ENCODE data around the gene DDX50.
"Not testable (repeated sequence)": the region's sequence is repeated elsewhere in the genome, so short reads cannot be mapped to it uniquely, and the experiment has no call there.

DDX50 gene

DNA sequence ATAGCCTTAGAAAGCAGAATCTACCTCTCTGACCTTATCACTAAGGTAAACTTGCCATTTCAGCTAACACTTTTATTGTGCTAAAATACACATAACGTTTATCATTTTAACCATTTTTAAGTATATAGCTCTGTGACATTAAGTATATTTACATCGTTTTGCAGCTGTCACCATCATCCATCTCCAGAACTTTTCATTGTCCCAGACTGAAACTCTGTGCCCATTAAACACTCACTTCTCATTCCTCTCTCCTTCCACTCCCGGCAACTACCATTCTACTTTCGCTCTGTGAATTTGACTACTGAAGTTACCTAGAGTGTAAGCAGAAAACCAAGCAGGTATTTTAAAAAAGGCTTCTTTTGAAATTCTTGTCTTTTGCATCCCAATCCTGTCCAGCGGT is 1.3 kb downstream of the DDX50 start:
- DNase-seq (ENCODE audit: low read depth, low spot score): no peak

DNA sequence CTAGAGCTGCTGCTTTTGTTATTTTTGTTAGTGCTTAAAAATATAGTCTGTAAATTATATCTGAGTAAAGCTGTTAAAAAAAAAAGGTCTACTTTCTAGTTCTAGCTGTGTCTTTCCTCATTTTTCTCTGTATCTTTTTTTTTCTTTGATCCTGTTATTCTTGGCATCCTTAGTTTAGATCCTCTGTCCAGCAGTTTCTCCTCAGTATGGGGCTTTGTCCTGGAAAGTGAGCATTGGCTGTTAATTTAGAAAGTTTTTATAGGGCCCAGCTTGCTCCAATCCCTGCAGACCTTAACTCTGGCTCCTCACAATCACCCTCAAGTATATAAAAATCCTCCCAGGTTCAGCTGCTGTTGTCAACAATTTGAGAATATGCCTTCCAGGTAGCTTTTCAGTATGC is 23.5 kb downstream of the DDX50 start:
- peak; percentile 50 for DNase-seq (ENCODE audit: low read depth, low spot score)

DNA sequence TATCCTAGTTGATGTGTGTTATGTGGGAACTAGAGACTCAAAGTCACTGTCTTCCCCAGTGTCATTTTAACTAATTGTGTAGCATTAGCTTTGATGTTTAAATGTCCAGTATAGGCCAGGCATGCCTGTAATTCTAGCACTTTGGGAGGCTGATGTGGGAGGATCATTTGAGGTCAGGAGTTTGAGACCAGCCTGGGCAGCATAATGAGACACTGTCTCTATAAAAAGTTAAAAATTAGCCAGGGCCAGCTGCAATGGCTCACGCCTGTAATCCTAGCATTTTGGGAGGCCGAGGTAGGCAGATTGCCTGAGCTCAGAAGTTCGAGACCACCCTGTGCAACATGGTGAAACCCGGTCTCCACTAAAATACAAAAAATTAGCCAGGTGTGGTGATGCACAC is 24.4 kb downstream of the DDX50 start:
- no peak for DNase-seq (ENCODE audit: low read depth, low spot score)

DNA sequence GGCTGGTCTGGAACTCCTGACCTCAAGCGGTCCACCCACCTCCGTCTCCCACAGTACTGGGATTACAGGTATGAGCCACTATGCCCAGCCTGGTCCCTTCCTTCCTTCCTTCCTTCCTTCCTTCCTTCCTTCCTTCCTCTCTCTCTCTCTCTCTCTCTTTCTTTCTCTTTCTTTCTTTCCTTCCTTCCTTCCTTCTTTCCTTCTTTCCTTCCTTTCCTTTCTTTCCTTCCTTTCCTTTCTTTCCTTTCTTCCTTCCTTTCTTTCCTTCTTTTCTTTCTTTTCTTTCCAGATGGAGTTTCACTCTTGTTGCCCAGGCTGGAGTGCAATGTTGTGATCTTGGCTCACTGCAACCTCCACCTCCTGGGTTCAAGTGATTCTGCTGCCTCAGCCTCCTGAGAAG is 28.0 kb downstream of the DDX50 start:
- DNase-seq (ENCODE audit: low read depth, low spot score): not testable (repeated sequence)

DNA sequence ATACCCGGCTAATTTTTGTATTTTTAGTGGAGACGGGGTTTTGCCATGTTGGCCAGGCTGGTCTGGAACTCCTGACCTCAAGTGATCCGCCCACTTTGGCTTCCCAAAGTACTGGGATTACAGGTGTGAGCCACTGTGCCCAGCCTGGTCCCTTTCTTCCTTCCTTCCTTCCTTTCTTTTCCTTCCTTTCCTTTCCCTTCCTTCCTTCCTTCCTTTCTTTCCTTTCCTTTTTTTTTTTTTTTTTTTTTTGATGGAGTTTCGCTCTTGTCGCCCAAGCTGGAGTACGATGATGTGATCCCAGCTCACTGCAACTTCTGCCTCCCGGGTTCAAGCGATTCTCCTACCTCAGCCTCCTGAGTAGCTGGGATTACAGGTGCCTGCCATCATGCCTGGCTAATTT is 28.8 kb downstream of the DDX50 start:
- not testable (repeated sequence) for DNase-seq (ENCODE audit: low read depth, low spot score)

DNA sequence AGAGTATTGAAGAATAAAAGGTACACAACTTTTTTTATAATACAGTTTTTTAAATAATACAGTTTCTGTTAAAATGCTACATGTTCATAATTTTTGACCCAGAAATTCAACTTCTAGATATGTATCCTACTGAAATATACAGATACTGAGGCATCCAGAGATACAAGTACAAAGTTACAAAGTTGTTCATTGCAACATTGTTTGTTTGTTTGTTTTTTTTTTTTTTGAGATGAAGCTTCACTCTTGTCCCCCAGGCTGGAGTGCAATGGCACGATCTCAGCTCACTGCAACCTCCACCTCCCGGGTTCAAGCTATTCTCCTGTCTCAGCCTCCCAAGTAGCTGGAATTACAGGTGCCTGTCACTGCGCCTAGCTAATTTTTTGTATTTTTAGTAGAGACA is 31.7 kb downstream of the DDX50 start:
- not testable (repeated sequence) for DNase-seq (ENCODE audit: low read depth, low spot score)

DNA sequence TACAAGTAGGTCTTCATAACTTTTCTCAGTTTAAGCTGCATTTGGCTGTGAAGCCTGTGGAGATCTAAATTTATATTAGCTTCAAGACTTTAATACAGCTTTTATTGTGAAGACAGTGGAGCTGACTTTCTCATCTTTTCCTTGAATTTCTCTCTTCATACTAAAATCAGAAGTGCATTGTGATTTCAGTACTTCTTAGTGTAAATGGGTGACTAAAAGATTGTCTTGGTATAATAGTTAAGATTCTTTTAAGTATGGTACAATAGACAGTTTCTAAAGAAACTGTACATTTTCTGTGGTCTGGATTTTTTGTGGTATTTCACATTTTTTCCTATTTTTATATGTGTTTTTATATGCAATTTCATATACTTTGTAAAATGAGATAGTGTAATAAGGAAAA is 33.9 kb downstream of the DDX50 start:
- DNase-seq (ENCODE audit: low read depth, low spot score): no peak

DNA sequence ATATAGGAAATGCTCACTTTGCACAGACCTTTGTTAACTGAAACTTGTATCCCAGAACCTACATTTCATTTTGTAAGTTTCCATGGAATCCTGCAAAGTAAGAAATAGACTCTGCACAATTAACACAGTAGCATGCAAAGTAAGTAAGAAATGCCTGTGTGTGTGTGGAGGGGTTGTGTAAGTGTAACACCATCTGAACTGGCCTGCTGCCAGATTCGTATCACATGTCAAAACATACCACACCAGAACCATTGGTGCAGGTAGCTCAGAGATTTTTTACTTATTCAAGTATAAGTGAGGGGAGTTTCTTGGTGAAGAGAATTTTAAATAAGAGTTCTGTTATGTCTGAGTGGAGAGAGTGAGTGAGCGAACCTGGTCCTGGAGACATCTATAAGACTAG is 37.0 kb downstream of the DDX50 start:
- DNase-seq (ENCODE audit: low read depth, low spot score): no peak

DNA sequence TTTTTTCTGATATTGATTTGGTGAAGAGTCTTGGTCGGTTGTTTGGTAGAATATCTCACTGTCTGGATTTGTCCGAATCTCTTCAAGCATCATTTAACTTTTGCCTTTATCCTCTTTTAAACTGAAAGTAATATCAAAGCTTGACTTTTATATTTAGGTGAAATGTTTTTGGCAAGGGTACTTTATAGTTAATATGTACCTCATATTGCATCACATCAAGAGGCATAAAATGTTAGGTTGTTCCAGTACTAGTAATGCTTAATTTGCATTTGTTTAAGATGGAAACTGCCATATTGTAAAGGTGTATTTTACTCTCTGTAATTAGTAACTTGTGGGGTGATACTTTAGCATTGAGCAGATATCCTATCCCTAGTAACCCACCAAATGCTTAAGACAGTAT is 37.8 kb downstream of the DDX50 start:
- no peak for DNase-seq (ENCODE audit: low read depth, low spot score)

DNA sequence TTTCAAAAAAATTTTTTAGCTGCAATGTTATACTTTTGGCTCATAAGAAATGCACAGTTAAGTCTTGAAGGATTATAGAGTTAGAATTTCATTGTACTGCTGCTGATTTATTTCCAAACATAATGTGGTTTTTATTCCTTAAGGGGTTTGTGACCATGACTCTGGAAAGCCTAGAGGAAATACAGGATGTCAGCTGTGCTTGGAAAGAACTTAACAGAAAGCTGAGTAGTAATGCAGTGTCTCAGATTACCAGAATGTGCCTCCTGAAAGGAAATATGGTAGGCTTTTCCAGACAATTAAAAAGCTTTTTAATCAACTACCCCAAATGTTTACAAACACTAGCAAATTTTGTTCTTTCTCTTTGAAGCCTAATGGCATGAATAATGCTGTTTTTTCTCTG is 39.8 kb downstream of the DDX50 start:
- DNase-seq (ENCODE audit: low read depth, low spot score): not testable (repeated sequence)

DNA sequence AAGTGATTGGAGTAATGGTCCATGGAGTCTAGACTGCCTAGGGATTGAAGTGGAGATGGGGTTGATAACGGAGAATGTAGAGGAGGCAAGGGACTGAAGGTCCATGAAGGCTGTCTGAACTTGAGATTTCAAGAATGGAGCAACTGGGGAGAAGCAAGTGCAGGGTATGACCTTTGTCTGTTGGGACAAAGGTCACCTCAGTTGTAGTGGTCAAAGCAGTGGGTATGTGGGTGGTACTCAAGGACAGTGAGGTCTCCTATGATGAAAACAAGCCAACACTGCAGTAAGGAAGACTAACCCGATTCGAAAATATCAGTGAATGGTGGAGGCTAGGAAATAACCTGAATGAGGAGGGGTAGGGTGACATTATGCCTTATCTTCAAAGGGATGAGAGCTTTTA is 49.5 kb downstream of the DDX50 start:
- no peak for DNase-seq (ENCODE audit: low read depth, low spot score)

DNA sequence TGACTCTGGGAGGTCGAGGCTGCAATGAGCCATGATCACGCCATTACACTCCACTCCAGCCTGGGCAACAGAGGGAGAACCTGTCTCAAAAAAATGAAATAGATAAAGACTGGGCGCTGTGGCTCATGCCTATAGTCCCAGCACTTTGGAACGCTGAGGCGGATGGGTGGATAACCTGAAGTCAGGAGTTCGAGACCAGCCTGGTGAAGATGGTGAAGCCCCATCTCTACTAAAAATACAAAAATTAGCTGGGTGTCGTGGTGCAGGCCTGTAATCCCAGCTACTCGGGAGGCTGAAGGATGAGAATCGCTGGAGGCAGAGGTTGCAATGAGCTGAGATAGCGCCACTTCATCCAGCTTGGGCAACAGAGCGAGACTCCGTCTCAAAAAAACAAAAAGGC is 53.8 kb downstream of the DDX50 start:
- no peak for DNase-seq (ENCODE audit: low read depth, low spot score)

DNA sequence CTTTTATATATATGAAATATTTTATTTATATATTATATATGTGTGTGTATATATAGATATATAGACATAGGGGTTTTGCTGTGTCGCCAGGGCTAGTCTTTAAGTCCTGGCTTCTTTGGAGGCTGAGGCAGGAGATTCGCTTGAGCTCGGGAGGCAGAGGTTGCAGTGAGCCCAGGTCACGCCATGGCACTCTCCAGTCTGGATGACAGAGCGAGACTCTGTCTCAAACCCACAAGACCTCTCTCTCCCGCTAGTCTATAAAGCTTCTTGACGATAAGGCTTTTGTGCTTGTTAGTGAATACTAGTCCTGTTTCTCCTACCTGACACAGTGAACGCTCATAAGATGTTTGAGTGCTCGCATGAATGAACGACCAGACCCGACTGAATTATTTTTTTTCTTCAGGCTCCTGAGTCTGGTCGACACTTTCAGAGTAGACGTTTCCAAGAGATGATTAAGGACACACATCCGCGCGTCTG is 54.3 kb downstream of the DDX50 start:
- no peak for DNase-seq (ENCODE audit: low read depth, low spot score)

DNA sequence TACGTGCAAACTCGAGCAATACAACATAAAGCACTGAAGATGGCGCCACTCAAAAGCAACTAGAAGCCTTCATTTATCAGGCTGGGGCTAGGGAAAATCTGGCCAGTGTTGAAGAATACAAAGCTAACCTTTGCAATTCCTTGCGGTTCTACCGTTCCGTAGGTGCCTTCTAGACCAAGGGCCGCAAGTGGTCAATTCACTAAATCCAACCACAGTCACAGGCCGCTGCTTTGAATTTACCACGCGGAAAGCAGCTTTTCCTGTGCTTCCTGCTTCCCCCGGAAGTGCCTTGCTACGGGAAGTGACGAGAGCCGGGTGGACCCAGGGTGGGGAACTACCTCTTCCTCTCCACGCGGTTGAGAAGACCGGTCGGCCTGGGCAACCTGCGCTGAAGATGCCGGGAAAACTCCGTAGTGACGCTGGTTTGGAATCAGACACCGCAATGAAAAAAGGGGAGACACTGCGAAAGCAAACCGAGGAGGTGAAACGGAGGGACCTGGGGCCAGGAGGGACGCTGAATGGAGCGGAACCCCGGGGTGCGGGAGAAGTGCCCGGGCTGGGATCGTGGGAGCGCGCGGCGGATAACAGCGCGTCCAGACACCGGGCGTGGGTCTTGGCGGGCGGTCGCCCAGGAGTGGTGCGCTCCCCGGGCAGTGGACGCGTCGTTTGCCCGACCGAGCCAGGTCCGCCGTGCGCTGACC is 54.9 kb downstream of the DDX50 start, which contains the start of gene DDX21:
DDX21 (plus strand) TSS at position 339 of the 701 bp plus-strand sequence; CDS start at position 395, 56 bp downstream.
- DNase-seq (ENCODE audit: low read depth, low spot score): peak; percentile 83

DNA sequence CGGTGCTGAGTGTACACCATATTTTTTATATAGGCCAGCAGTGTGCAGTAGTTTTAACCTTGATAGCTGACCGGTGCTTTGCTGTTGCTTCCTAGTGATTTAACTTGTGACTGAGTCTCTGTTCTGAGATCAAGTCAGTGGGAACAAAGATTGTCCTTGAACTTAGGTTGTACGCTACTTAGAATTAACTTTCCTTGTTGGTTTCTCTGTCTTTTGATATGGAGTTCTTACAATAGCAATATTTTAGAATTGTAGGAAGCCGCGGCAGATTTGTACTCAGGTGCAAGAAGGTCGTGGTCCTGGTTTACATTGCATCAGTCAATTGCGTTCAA is 56.1 kb downstream of the DDX50 start:
- DNase-seq (ENCODE audit: low read depth, low spot score): no peak

DNA sequence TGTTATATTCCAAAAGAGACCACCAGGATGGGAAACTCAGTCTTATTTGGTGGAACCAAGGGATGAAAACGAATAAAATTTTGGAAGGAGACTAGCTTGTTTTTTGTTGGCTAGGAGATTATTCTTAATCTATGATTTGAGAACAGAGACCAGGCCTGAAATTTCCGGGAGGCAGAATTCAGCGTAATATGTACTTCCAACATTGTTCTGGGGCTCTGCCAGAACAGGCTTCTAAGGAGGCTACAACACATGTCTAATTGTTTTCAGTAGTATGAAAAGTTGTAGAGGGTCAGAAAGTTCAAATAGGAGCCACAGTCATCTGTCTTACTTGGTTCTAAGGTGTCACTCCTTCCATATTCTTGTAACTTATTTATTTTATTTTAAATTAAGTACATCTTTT is 56.5 kb downstream of the DDX50 start:
- DNase-seq (ENCODE audit: low read depth, low spot score): no peak

DNA sequence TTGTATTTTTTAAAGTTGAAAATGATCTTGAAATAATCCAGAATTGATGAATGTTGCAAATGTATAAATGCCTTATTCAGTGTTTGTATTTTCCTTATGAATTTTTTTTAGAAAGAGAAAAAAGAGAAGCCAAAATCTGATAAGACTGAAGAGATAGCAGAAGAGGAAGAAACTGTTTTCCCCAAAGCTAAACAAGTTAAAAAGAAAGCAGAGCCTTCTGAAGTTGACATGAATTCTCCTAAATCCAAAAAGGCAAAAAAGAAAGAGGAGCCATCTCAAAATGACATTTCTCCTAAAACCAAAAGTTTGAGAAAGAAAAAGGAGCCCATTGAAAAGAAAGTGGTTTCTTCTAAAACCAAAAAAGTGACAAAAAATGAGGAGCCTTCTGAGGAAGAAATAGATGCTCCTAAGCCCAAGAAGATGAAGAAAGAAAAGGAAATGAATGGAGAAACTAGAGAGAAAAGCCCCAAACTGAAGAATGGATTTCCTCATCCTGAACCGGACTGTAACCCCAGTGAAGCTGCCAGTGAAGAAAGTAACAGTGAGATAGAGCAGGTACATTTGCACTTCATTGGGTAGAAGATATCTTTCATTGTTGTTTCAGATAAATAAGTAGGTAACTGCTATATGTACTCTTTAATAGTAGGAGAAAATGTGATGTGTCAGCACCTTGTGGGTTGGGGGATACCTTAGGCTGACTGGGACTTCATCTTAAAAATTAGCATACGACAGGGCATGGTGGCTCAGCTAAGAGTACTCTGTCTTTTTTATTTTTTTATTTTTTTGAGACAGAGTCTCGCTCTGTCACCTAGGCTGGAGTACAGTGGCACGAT is 58.8 kb downstream of the DDX50 start:
- no peak for DNase-seq (ENCODE audit: low read depth, low spot score)

DNA sequence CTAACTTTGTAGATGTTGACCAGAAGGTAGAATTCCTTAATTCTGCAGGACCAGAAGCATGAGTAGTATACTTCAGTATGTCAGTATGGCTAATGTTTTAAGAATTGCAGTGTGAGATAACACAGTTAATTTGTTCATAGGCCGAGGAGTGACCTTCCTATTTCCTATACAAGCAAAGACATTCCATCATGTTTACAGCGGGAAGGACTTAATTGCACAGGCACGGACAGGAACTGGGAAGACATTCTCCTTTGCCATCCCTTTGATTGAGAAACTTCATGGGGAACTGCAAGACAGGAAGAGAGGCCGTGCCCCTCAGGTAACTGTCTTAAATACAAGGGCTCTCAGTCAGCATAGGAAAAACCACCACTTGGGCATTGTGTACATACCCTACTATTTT is 62.0 kb downstream of the DDX50 start:
- DNase-seq (ENCODE audit: low read depth, low spot score): no peak

DNA sequence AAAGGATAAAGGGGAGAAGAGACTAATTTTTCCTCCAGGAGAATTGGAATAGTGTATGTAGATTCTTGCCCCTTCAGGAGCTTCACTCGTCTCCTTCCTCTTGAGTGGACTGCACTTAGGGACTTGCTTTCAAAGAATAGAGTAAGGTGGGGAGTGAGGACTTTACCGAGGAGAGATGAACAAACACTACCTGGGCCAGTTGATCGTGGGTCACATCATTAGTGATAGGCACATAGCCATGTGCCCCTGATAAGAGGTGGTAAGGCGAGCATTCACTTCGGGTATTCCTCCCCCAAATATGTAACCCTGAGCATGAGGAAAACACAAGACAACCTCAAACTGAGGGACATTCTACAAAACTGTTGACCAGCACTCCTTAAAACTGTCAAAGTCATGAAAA is 72.9 kb downstream of the DDX50 start:
- no peak for DNase-seq (ENCODE audit: low read depth, low spot score)

DNA sequence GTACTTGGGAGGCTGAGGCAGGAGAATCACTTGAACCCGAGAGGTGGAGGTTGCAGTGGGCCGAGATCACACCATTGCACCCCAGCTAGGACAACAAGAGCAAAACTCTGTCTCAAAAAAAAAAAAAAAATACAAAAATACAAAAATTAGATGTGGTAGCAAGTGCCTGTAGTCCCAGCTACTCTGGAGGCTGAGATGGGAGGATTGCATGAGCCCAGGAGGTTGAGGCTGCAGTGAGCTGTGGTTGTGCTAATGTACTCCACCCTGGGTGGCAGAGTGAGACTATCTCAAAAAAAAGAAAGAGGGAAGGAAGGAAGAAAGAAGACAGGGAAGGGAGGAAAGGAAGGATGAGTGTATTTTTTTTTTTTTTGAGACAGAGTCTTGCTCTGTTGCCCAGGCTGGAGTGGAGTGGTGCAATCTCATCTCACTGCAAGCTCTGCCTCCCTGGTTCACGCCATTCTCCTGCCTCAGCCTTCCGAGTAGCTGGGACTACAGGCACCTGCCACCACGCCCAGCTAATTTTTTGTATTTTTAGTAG is 74.9 kb downstream of the DDX50 start:
- not testable (repeated sequence) for DNase-seq (ENCODE audit: low read depth, low spot score)

DNA sequence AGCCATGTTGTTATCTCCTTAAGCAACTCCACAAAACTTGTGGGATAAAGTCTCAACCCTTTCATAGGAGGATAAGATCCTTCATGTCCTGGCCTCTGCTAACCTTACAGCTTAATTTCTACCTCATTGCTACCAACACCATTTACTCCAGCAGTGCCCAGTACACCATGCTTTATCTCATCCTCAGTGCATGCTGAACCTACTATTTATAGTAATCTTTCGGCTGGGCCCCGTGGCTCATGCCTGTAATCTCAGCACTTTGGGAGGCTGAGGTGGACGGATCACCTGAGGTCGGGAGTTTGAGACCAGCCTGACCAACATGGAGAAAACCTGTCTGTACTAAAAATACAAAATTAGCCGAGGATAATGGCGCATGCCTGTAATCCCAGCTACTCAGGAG is 78.6 kb downstream of the DDX50 start:
- not testable (repeated sequence) for DNase-seq (ENCODE audit: low read depth, low spot score)

DNA sequence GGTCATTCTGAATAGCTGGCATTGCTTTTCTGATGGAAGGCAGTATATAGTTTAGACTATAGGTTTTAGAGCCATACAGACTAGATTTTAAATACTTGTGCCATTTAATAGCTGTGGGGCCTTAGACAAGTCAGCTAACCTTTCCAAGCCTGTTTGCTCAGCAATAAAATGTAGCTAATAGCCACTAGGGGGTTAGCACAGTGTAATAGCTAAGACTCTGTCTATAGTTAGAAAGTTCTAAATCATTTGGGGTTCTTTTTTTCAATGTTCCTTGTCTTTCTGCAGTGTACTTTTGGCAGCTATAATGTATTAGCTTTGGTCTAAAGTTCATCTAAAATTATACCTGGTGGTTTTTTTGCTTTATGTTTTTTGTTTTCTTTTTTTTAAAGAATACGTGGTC is 80.0 kb downstream of the DDX50 start:
- DNase-seq (ENCODE audit: low read depth, low spot score): no peak

DNA sequence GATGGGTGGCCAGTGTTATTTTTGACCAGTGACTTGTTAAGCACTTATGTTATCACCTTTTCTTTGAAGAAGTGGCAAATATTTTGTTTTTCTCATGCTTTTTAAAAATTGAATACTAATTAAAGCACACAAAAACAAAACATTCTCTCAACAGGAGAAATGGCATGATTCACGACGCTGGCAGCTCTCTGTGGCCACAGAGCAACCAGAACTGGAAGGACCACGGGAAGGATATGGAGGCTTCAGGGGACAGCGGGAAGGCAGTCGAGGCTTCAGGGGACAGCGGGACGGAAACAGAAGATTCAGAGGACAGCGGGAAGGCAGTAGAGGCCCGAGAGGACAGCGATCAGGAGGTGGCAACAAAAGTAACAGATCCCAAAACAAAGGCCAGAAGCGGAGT is 81.3 kb downstream of the DDX50 start:
- DNase-seq (ENCODE audit: low read depth, low spot score): no peak
